Stimulated activated CD4-positive, alpha-beta T cell treated with anti-CD3 and anti-CD28 coated beads, Interleukin-4, amount 100 ng/mL, for 48 hours (primary cell): ENCODE measurements around the gene MAGEC2.

ENCODE experiments used
- DNase-seq, 2 donors: peaks; one replicate each; pipeline ENCODE4 v3.0.0-alpha.2; 2020; ENCODE audit warnings: low read depth in 2 of 2

The MAGEC2 gene, protein sequence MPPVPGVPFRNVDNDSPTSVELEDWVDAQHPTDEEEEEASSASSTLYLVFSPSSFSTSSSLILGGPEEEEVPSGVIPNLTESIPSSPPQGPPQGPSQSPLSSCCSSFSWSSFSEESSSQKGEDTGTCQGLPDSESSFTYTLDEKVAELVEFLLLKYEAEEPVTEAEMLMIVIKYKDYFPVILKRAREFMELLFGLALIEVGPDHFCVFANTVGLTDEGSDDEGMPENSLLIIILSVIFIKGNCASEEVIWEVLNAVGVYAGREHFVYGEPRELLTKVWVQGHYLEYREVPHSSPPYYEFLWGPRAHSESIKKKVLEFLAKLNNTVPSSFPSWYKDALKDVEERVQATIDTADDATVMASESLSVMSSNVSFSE

GRCh38 chrX:142204522-142205433, at the start of gene MAGEC2:
Gene MAGEC2 (minus strand): TSS chrX:142205290. CDS start chrX:142203987, 1,303 bp downstream.
- no peak for DNase-seq

DNA sequence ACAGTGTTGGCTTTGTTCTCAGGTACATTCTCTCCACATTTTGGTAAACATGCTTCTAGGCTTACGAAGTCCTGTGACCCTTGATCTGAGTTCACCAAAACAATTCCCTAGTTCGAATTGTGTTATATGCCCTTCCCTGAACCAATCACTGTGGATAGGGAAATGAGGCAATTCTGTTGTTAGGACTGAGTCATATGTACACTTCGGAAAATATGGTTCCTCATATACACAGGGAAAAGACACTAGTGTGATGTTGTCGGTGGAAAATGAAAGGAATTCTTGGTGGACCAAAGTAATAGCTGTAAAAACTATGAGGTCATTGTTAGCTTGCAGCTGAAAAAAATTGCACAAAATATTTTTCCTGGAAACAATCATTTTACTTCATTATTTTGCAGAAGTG, 46.6 kb upstream of the MAGEC2 start:
- no peak for DNase-seq

DNA sequence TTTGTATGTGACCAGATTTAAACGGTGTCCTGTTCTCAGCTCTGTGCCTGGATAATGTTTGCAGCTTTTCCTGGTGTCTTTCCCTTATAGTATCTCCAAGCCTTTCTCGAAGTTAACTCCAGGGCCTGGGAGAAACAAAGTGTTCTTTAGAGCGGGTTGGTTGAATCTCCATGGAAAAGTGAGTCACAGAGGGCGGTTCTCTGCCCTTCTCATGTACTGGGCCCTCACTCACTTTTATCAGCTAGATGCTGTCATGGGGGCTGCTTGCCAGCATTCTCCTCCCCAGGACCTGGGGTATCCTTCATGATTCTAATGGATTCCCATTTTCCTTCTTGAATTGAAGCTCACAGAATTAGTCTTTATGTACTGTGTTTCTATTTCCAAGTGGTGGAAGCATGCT, 46.1 kb upstream of the MAGEC2 start:
- no peak for DNase-seq

DNA sequence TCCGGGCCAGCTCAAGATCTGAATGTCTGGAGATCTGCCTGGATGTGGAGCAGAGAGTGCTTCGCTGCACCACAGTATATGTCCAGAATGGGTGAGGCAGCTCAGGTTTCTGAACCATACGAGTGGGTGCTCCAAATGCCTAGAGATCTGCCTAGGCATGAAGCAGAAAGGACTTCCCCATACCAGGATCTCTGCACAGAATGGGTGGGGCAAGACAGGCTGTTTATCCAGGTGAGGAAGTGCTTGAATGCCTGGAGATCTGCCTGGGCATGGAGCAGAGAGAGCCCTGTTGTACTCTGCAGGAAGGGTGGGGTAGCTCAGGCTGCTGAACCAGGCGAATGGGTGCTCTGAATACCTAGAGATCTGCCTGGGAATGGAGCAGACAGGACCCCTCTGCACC, 45.4 kb upstream of the MAGEC2 start:
- no peak for DNase-seq

DNA sequence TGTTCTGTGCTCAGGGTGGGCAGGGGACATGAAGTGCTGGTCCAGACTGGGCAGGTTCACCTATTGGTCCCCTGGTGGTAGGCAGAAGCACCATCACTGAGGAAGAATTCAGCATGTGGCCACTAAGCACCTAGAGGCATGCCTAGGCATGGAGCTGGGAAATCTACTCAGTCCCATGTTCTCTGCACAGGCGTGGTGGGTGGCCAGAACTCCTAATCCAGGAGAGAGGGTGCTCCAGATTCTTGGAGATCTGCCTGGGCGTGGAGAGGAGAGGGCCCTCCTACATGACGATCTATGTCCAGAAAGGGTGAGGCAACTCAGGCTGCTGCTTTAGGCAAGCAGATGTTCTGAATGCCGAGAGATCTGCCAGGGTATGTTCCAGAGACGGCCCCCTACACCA, 44.6 kb upstream of the MAGEC2 start:
- DNase-seq: no peak

GRCh38 chrX:142244568-142244967, 39.5 kb upstream of the MAGEC2 start:
- no peak for DNase-seq

GRCh38 chrX:142238536-142238935, 33.4 kb upstream of the MAGEC2 start:
- DNase-seq: no peak

GRCh38 chrX:142233400-142233799, 28.3 kb upstream of the MAGEC2 start:
- DNase-seq: no peak

DNA sequence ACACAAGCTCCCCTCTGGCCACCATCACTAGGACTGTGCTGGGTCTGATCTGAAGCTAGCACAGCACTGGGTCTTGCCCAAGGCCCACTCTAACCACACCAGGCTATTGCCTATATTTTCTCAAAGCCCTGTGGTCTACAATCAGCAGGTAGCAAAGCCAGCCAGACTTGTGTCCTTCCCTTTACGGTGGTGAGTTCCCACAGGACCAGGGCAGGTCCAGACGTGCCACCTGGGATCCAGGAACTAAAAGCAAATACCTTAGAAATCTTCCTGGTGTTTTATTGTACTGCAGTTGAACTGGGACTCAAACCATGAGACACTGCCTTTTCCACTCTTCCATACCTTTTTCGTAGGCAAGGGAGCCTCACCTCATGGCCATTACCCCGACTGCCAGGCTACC, 9.0 kb upstream of the MAGEC2 start:
- no peak for DNase-seq

DNA sequence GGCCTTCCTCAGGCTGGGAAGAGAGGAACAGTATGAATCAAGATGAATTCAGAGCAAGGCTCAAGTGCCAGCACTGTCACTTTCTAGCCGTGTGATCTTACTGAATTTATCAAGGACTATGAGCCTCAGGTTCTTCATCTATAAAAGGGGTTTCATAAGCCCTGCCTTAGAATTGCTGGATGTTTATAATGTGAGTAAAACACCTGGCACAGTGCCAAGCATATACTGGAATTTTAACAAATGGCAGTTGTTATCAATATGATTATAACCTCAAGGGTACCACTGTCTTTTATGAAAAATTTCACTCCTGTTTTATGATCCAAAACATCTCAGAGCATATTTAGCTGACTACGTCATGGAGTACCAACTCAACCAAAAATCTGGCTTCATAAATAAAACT, 4.0 kb downstream of the MAGEC2 start:
- no peak for DNase-seq

GRCh38 chrX:142186103-142186502, 19.0 kb downstream of the MAGEC2 start:
- DNase-seq: no peak

DNA sequence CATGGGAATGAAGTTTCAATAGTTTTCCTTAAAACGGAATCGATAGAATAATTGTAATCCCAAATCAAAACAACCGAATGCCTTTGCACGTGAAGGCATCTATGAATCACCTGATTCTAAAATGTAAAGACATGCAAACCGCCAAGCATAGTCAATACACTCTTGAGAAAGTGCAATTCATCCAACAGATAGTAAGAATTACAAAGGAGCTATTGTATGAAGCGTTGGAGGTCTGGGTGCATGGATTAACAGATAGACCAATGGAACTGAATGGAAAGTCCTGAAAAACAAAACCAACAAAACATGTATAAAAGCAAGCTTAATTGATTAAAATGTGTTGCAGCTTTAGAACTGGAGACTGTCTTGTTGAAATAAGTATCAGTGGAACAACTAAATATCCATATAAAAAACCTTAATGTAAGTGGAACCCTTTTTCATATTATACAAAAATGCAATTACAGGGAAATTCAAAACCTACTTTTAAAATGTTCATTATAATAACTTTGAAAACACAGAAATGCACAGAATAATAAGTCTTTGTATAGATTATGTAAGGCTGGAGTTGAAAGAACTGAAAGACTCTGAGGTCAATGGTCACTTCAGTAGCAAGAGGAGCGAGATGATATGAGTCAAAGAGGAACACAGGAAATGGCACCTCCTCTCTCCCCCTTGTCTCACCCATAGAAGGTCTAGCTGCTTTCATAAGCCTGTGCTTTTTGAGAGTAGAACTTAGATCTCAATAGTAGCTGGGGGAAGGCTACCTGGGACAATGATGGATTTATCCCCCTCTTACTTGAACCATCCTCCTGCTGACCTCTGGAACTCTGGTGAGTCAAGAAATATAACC, 20.1 kb downstream of the MAGEC2 start:
- DNase-seq: no peak

- no peak for DNase-seq
These were observed 48.5 kb downstream of the MAGEC2 start for GRCh38 chrX:142156567-142156966.
